ENCODE measurements around the gene DHCR7. TPM values are rescaled to one million over a fixed set of nuclear protein-coding genes. Genes with fewer than 3 reads are reported as not detected.

Gene DHCR7
- total and polyA plus RNA-seq, 2 experiments from 2014 or later: 84.0 to 166 TPM

DNA sequence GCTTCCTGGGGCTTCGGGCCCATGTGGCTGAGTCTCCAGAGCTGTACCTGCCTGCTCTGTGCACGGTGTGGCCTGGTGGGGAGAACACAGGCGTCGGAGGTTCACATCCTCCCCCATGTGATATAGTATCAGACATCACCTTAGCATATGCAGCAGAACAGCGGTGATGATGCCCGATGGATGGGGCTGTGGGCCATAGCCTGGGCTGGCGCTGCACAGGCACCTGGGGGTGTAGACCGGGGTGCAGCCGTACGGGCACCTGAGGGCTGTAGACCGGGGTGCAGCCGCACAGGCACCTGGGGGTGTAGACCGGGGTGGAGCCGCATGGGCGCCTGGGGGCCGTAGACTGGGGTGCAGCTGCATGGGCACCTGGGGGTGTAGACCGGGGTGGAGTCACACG lies 34.0 kb upstream of the DHCR7 start:
- Histone ChIP-seq H3K27me3 (ENCODE audit: insufficient read depth) (no peaks in the 10 kb centered on the region), H3K79me2 (replicated peaks; ENCODE audit: insufficient read depth) (no peaks in the 10 kb centered on the region), H2AFZ (no peak overlapping the region), H4K20me1 (replicated peaks; ENCODE audit: insufficient read depth) (no peaks in the 10 kb centered on the region), H3K4me2 (no peak overlapping the region), H3F3A (replicated peaks; ENCODE audit: low read depth) (no peaks in the 10 kb centered on the region), H3K4me3 (no peak overlapping the region), H3K4me1 (ENCODE audit: insufficient read depth) (no peaks in the 10 kb centered on the region), H3K36me3 (ENCODE audit: insufficient read depth) (peaks cover 10% of the 10 kb centered on the region), H3K9me2 (ENCODE audit: insufficient read depth) (no peaks in the 10 kb centered on the region), H3K27ac (ENCODE audit: low read depth) (no peak overlapping the region)
- DNase-seq (ENCODE audit: low spot score): no peak
- Mint-ChIP-seq H3K36me3 (ENCODE audit: low read depth) (peaks cover 58% of the 10 kb centered on the region), H3K4me1 (peaks cover 7% of the 10 kb centered on the region), H3K27ac (no peak overlapping the region), H3K4me3 (no peak overlapping the region), H3K9me3 (no peaks in the 10 kb centered on the region), H3K27me3 (ENCODE audit: insufficient read depth, low read depth, poor library complexity) (no peaks in the 10 kb centered on the region)
- TF ChIP-seq ETS1 (IDR thresholded peaks at IDR 0.05): no peak
- TF ChIP-seq ZNF331 (CRISPR knock-in tag; IDR thresholded peaks at IDR 0.05; ENCODE audit: low read depth): no peak
- TF ChIP-seq ZNF114 (CRISPR knock-in tag; IDR thresholded peaks at IDR 0.05): no peak
- no peak for TF ChIP-seq EZH2phosphoT487 (IDR thresholded peaks at IDR 0.05; ENCODE audit: unreplicated experiment)
- TF ChIP-seq JUNB (IDR thresholded peaks at IDR 0.05; ENCODE audit: unreplicated experiment): no peak
- TF ChIP-seq, protein P1, sequence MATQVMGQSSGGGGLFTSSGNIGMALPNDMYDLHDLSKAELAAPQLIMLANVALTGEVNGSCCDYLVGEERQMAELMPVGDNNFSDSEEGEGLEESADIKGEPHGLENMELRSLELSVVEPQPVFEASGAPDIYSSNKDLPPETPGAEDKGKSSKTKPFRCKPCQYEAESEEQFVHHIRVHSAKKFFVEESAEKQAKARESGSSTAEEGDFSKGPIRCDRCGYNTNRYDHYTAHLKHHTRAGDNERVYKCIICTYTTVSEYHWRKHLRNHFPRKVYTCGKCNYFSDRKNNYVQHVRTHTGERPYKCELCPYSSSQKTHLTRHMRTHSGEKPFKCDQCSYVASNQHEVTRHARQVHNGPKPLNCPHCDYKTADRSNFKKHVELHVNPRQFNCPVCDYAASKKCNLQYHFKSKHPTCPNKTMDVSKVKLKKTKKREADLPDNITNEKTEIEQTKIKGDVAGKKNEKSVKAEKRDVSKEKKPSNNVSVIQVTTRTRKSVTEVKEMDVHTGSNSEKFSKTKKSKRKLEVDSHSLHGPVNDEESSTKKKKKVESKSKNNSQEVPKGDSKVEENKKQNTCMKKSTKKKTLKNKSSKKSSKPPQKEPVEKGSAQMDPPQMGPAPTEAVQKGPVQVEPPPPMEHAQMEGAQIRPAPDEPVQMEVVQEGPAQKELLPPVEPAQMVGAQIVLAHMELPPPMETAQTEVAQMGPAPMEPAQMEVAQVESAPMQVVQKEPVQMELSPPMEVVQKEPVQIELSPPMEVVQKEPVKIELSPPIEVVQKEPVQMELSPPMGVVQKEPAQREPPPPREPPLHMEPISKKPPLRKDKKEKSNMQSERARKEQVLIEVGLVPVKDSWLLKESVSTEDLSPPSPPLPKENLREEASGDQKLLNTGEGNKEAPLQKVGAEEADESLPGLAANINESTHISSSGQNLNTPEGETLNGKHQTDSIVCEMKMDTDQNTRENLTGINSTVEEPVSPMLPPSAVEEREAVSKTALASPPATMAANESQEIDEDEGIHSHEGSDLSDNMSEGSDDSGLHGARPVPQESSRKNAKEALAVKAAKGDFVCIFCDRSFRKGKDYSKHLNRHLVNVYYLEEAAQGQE (IDR thresholded peaks at IDR 0.05; ENCODE audit: unreplicated experiment): no peak
- no peak for TF ChIP-seq CREB1 (CRISPR knock-in tag; IDR thresholded peaks at IDR 0.05; ENCODE audit: low read depth)
- no peak for TF ChIP-seq CTCF (conservative IDR thresholded peaks at IDR 0.05; ENCODE audit: low read depth in 2 of 2)
- TF ChIP-seq EZH2 (IDR thresholded peaks at IDR 0.05; ENCODE audit: low read depth, unreplicated experiment): no peak
- no peak for TF ChIP-seq ZNF462 (CRISPR knock-in tag; IDR thresholded peaks at IDR 0.05)
- no peak for TF ChIP-seq NANOG (IDR thresholded peaks at IDR 0.05; ENCODE audit: borderline replicate concordance)
- TF ChIP-seq POLR2AphosphoS5 (IDR thresholded peaks at IDR 0.05; ENCODE audit: low read depth): no peak
- no peak for TF ChIP-seq STAT1 (IDR thresholded peaks at IDR 0.05; ENCODE audit: unreplicated experiment)
- no peak for ATAC-seq

Measured in GM23338 (cell line).